Measurements from ENCODE around the gene FAM222A.

Gene FAM222A

GRCh38 chr12:109802828-109803227 lies 89.2 kb downstream of the FAM222A start:
- no peak for DNase-seq (ENCODE audit: low spot score)

- DNase-seq (ENCODE audit: low spot score) = no peak
Measured at GRCh38 chr12:109803678-109804077, 90.1 kb downstream of the FAM222A start.

- DNase-seq (ENCODE audit: low spot score) = peak; percentile 74
Measured at GRCh38 chr12:109804820-109805761, 91.5 kb downstream of the FAM222A start.

DNA sequence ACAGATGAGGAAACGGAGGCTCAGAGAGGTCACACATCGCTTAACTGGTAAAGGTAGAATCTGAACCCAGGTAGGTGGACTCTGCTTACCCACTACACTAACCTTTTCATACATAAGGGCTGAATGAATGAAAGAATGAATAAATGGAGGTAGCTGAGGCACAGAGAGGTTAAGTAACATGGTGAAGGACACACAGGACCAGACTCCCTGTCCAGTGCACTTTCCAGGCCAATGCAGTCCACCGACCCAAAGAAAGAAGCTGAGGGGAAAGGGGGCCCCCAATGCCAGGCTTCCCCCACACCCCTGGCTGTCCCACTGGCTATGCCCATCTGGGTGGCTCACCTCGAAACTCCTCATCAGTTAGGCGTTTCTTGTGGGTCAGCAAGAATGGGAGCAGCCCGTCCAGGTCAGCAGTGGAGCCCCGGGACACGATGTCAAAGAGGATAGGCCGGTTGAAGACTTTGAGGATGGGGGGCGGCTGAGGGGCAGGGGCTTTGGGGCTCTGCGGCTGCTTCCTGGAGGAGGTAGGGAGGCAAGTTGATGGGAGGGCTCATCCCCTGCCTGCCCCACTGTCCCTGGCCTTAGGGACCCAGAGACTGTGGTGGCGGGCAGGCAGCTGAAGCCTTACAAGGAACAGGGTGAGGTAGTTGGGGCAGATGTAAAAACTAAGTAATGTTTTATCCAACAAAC lies 94.5 kb downstream of the FAM222A start:
- DNase-seq (ENCODE audit: low spot score) = no peak

- DNase-seq (ENCODE audit: low spot score) = no peak
Measured at GRCh38 chr12:109808876-109809646, 95.4 kb downstream of the FAM222A start.

- no peak for DNase-seq (ENCODE audit: low spot score)
Measured at GRCh38 chr12:109810954-109811623, 97.5 kb downstream of the FAM222A start.

DNA sequence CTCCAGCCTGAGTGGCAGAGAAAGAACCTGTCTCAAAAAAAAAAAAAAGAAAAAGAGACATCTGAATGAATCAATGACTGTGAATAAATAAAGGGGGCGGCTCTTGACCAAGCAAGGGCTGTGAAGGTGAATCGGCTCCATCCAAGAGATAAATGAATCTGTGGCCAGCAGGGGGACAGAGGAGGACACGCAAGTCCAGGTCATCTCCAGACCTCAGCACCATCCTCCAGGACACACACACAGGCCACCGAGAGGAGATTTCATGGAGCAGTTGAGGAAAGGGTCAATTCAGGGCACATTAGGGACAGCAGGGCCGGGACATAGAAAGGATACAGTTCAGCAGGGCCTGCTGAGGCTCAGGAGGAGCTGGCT lies 98.0 kb downstream of the FAM222A start:
- DNase-seq (ENCODE audit: low spot score) = no peak

- no peak for DNase-seq (ENCODE audit: low spot score)
Measured at GRCh38 chr12:109813810-109814416, 100.3 kb downstream of the FAM222A start.

DNA sequence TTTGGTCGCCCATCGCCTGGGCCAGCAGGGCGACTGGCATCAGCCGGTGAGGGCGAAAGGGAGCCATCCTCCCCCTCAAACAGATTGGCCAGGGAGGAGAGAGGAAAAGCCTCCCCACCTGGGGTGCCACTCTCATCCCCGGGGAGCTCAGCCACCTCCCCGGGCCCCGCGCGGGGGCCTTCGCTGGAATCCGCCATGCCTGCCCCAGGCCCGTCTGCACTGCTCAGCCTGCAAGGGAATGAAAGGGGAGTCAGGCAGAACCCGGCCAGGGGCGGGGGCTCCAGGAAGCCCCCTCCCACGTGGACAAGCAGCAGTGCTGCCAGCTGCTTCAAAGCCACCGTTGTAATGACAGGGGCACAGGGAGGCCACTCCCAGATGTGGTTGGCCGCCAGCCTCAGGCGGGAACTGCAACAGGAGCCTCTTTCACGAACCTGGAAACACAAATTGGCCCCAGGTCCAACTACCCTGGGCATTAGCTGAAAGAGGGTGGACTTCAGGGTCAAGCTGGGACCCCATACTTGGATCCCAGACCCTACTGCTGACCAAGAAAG lies 101.0 kb downstream of the FAM222A start:
- DNase-seq (ENCODE audit: low spot score) = no peak

DNA sequence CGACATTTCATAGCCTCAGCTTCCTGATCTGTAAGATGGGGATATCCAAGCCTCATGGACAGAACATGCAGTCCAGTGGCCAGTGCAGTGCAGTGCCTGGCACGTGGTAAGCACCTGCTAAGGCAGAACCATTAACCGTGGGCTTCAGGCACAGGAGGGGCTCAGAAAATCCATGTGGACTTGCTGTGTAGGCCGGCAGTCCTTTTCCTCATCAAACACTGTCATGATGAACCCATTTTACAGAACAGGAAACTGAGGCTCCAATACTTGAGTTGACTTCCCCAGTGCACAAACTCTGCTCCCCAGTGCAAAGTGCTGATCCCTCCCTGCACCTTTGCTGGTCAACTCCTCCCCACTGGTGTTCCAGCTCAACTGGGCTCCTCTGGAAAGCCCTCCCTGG lies 101.6 kb downstream of the FAM222A start:
- no peak for DNase-seq (ENCODE audit: low spot score)

DNA sequence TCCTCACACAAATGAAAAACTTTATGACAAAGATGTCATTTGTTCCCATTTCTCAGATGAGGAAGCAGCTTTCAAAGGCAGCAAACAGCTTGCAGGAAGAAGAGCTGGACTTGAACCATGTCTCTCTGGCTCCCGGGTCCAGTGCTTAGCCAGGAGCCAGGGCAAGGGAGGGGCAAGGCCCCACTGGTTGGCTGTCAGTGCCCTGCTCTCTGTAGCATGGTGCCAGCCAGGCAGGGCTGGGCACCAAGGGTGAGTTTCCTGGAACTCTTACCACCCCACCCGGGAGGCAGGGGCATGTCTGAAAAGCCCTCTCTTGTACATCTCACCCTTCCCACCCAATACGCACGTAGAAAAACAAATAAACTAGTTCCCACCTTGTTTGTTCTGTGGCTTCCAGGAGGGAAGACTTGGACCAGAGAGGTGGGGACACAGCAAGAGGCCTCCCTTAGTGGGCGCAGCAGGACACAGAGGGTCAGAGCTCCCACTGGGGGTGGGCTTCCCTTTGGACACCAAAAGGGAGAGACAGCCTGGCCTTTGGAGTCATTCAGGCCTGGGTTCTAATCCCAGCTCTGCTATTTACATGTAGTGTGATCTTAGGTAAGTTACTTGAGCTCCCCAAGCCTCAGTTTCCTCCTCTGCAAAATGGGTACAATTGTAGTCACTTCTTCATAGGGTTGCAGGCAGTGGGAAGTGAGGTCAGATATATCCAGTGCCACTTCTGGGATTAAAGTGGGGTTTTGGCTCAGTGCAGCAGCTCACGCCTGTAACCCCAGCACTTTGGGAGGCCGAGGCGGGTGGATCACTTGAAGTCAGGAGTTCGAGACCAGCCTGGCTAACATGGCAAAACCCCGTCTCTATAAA lies 102.4 kb downstream of the FAM222A start:
- DNase-seq (ENCODE audit: low spot score) = no peak

- DNase-seq (ENCODE audit: low spot score) = no peak
Measured at GRCh38 chr12:109816870-109817269, 103.2 kb downstream of the FAM222A start.

DNA sequence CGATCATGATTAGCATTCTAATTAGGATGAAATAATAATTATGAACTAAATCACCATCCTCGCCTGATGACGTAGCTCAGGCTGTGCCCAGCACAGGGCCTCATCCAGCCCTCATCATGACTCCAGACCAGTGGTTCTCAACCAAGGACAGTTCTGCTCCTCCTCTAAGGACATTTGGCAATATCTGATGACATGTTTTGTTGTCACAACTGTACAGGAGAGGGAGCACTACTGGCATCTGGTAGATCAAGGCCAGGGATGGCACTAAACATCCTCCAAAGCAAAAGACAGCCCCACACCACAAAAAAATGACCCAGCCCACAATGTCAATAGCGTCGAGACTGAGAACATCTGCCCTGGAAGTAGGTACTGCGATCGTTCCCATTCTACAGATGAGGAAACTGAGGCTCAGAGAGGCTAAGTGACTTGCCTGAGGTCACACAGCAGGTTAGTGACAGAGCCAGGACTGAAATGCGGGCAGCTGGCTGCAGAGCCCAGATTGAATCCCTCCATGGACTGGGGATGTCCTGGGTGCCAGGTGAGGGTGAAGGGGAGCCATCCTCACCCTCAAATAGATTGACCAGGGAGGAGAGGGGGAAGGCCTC lies 104.1 kb downstream of the FAM222A start:
- DNase-seq (ENCODE audit: low spot score) = no peak

DNA sequence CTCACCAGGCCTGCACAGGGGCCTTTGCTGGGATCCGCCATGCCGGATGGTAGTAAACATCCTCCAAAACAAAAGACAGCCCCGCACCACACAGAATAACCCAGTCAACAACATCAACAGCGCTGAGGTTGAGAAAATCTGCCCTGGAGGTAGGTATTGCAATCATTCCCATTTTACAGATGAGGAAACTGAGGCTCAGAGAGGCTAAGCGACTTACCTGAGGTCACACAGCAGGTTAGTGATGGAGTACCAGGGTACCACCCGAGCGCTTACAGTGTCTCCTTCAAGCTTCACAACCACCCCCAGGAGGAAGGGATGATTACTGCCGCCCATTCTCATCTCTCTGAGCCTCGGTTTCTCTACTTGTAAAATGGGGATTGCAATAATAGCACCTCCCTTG lies 104.6 kb downstream of the FAM222A start:
- no peak for DNase-seq (ENCODE audit: low spot score)

GRCh38 chr12:109818905-109819500 lies 105.4 kb downstream of the FAM222A start:
- DNase-seq (ENCODE audit: low spot score) = no peak
